Superior temporal gyrus (tissue), 1 donor: Measurements from ENCODE around the gene AKAP13.

Source experiments
- DNase-seq: peaks from one replicate; pipeline ENCODE4 v3.0.0-alpha.2; 2016; ENCODE audit errors: extremely low spot score

The AKAP13 gene

DNA sequence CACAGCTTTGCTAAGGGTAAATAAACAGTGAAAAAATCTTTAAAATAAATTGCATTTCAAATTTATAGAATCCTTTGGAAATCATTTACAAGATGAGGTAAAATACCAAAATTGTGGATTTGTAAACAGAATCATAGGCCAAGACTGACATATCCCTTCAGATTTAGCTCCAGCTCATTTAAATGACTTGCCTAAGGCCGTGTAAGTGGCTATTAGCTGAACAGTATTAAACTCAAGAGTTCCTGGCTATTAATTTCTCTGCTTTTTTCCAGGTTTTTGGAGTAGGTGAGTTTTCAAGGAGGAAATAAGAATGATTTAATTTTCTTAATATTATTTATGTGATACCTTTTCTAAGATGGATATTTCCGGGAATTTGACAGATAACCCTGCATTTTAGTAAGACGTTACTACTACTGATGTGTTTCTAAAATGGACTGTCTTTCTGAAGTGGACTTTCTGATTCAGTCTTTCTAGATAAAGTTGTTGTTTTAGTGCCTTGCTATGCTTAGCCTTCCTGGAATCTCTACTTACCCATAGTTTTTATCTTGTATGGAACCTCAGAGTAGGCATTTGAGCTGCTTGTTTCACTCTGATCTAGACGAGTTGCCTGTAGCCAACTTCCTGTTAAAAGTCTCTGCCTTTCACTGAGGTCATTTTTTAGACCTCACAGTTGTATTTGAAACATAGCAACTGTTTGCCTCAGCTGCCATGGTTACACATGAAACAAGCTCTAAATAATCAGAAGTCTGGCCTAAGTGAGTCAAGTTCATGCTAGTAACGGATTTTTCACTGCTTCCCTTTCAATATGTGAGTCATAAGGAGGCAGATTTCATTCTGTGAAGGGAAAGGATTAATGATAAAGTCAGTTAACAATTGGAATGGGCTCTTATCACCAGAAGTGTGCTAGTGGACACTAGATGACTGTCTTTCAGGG is 287.4 kb downstream of the AKAP13 start:
- peak; percentile 19 for DNase-seq

DNA sequence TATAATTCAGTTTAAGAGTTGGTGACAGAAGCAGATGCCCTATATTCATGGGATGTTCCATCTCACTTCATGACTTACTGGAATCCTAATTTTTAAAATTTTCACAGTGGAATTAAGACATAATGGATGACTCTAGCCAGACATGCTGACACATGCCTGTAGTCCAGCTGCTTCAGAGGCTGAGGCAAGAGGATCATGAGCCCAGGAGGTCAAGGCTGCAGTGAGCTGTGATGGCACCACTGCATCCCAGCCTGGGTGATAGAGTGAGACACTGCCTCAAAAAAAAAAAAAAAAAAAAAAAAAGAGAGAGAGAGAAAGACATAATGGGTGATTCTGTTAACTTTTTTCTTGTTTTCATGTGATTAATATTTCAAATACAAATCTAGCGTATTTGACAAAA is 290.8 kb downstream of the AKAP13 start:
- no peak for DNase-seq

DNA sequence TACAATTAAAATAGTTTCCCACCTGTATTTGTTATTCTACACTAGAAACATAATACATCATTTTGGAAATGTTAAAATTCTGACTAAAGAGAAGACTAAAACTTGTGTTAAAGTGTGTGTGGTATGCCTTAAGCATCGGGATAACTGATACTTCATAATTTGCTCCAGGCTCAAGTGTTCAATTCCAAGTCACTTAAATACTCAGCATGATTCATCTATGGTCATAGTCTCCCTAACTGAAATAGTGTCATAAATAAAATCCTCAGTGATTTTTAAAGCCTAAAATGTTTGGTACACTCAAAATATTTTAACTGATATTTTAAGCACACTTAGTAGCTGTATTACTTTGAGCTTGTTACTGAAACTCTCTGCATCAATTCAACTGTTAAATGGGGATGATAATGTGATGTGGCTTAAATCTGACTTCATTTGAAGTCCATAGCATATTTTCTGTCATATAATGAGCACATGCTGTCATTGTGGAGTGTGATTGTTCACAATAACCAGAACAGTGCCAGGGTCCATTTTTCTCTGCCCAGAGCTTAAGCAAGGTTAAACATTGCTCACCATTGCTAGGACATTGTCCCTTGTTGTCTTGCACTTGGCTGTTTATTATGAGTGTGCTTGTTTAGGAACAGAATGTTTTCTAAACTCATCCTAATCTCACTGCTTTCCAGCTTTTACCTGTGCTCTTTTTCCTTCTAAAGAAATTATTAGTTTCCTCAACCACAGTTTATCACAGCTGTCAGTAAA is 292.1 kb downstream of the AKAP13 start:
- DNase-seq = no peak

DNA sequence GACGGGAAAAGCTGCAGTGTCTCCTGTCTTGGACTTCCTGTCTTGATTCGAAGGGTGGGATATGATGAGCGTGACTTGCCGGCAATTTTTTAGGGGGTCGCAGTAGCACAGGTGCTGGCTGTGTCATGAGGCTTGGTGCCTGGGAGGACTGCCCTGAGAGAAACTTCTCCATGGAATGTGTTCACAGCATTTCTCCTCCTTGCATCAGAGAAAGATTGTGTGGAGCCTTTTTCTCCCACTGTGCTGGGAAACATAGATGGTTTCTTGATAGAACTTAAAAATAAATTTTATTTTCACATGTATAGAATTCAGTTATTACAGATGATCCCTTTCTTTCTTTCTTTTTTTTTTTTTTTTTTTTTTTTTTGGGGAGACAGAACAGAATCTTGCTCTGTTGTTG is 292.9 kb downstream of the AKAP13 start:
- DNase-seq = no peak

DNA sequence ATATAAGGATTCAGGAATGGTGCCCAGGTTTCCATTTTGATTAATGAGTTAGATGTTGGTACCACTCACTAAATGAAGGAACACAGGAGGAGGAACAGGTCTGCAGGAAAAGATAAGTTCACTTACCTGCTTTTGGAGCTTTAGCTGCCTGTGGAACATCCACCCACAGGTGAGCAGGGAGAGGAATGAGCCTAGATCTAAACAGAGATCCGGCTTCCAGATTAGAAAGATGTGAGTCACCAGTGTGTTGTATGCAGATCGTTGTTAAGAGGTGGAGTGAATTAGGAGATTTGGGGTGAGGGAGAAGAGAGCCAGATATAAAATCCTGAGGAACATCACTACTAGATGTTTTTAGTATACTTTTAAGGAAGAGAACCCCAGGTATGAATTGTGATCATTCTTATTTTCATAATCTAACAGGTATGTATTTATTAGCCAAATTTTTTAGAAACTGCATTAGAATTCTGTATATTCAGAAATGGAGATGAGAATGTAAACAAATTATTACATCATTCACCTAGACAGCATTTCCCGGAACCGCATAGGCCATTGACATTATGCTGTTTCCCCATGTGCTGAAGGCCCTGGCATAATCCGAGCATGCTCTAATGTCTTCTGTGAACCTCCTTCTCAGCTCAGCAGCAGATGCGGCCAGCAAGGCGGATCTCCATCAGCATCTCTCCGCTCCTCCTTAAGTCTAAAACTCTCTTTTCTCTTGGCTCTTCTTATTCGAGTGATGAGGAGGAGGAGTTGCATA is 296.1 kb downstream of the AKAP13 start:
- DNase-seq = no peak

DNA sequence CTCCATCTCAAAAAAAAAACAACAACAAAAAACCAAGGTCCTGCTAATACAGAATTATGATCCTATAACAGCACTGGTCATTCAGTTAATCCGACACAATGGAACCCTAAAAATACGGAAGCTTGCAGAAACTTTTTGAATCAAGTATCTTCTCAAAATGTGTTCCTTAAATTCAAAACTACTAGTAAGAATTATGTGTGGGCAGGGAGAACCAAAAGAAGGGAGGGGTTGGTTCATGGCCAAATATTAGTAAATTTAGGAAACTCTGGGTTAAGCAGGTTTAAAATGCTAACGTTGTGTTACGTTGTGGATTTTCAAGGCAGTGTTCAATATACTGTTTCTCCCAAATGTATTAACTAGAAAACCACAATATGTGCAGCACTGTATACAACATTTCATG is 298.8 kb downstream of the AKAP13 start:
- no peak for DNase-seq

DNA sequence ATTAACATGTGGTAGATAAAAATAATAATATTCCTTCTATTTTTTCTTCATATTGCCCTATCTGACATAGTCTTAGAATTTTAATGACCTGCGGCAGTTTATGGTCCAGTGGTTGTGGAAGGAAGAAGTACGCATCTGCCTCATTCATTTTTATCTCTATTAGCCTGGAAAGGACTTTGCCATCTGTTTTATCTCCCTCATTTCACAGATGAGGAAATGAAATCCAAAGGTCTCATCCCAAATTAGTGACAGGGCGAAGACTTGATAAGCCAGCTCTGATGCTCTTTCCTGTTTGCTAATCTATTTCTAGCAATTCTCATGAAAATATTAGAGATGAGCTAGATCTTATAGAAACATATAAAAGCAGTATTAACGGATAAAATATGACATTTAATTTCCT is 301.0 kb downstream of the AKAP13 start:
- no peak for DNase-seq

DNA sequence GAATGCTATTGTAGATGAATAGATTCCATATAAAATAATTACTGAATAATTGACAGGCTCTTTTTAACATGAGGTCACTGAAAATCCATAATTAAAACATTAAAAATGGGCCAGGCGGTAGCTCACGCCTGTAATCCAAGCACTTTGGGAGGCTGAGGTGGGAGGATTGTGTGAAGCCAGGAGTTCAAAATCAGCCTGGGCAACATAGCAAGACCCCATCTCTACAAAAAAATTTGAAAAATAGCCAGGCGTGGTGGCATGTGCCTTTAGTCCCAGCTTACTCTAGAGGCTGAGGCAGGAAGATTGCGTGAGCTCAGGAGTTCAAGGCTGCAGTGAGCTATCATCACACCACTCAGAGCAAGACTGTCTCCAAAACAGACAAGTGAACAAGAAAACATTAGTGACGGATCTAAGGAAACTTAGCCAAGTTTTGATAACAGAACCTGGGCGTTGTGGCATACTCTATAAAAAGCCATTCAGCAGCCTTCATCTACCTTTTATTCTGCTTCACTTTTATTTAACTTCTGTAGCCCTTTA is 303.8 kb downstream of the AKAP13 start:
- DNase-seq = no peak

DNA sequence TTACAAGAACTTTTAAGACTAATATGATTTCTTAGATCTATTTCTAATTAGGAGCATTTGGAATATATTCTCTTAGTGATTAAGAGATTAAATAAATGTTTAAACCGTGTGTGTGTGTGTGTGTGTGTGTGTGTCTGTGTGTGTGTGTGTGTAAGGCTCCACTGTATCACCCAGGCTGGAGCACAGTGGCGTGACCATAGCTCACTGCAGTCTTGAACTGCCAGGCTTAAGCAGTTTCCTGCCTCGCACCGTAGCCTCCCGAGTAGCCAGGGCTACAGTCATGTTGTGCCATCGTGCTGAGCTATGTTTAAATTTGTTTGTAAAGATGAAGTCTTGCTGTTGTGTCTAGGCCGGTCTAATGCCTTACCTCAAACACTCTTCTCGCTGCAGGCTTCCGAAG is 305.0 kb downstream of the AKAP13 start:
- DNase-seq = no peak

DNA sequence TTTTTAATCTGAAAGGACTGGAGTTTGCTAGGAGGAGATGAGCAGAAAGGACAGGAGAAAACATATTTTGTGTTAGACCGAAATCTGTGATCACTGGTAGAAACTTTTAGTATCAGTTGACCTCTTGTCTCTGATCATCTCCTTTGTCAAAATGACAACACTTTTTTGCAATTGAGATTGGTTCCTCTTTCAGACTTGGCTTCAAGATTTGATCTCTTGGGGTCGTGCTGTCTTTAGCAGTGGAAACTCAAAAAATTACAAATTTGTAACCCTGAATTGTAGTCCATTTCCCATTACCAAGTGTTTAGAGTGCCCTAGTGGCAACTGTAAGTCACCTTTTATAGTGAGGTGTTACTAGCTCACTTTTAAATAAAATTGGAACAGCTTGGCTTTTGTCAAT is 306.9 kb downstream of the AKAP13 start:
- DNase-seq = no peak

DNA sequence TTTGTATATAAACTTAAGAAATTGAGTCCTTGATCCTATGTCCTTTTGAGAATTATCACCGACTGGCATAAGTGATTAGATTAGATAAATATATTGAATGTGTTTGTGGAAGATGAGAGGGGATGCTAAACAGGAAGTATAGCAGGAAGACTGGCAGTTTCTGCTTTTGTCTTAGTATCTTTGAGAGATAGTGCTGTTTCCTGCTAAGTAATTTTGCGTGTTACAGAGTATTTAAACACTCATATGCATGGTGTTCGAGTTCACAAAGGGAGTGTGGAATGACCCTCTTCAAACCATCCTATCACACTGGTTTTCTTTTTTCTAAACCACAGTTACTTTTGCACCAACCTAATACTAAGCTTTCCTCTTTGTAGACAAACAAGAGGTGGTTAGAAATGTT is 308.3 kb downstream of the AKAP13 start:
- DNase-seq = no peak

DNA sequence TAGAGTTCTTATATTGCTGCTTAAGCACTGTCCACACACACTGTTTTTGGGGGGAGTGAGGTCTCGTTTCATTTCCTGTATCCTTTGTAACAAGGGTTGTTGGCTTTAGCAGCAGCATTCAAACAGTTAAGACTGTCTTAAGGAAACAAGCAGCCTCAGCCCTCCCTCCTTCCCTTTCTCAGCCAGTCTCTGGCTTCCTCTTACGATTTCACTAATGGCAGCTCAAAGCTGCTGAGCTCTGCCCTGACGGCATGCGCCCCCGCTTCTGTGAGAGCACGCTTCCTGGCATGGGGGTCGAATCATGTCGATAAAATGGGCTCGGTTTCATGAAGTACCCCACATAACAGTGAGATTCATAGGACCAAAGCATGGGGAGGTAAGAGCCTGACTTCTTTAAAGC is 309.3 kb downstream of the AKAP13 start:
- DNase-seq = peak; percentile 47

DNA sequence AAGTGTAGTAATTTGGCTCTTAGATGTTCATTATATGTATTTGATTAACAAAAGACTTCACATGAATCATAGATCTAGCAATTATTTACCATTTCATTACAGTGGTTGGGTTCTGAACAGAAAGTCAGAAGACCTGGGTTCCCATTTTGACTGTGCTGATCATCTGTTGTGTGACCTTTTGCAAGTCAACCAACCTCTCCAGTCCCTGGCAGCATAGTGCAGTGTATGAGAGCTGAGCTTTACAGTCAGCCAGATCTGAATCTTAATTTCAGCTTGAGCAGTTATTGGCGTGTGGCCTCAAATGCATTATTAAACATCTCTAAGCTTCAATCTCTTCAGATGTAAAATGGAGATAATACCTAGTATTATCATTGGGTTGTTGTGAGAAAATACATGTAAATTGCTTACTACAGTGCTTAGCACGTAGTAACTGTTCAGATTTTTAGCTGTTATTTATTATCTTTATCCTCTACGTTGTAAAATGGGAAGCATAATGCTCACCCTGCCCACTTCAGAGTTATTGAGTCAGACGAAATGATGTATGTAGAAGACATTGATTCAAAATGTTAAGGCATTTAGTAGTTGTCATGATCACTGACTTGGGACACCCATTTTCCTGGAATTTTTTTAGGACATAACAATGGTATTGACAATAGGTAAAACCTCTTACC is 310.3 kb downstream of the AKAP13 start:
- DNase-seq = peak; percentile 19

DNA sequence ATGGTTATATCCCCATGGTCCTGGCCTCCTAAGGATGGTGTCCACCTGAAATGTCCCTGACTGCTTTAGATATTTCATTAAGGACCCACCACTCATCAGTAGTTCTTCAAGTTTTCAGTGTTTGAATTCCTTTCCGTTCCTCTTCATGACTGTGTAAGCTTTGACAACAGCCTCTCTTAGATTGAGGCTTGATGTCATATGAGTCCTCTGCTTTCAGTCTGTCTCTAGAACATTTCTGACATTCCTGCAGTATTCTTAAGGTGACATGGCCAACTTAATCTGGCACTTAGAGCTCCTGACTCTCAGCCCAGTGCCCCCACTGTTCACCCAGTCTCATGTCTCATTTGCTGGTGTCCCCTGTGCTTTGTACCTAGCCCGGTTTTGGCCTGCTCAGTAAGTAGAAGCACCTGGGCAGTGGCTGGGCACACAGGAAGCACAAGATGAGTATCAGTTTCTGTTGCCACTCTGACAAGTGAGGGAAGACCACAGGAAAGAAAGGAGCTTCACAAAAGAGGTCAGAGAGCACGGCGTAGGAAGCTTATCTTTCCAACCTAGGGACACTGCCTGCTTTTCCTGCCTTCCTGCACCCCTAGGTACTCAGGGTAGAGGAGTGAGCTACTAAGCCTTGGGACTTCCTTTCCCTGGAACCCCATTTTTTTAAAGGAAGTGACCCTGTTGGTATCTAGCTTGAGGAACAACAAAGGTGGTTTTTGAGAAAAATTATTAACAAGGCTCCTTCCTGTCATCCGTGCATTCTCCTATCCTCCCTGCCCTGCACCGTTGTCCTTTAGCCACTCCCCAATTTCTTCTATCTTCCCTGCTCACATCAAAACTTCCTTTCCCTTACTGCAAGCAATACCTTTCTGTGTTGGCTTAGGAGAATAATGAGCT is 311.2 kb downstream of the AKAP13 start:
- no peak for DNase-seq

DNA sequence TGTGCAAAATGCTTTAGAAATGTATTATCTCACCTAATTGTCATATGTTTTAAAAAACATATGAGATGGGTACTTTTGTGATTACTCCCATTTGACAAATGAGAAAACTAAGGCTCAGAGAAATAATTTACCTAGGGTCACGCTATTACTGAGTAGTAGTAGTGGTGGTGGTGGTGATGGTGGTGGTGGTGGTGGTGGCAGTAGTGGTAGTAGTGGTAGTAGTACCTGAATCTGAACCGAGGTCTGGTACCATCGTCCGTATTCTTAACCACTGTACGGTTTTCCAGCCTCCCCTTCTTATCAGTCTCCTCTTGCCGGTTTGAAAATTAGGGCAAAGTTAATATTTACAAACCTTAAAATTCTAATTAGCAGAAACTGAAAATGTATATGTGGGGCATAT is 311.9 kb downstream of the AKAP13 start:
- DNase-seq = no peak

DNA sequence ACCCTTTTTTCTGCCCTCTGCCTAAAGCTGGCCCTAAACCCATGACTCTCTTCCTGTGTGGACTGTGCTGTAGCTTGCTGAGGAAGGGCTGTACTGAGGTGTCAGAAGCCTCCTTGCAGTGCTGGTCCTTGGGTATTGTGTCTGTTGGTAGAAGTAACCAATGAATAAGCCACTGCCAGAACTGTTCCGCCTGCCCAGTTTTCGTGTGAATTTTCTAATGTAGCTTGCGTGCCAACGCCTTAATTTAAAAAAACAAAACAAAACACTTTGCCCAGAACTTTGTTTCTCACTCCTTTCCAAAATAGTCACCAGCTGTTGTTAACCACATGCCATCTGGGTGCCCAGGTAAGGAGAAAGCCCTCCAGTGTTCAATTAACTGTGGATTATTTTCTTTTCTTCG is 312.5 kb downstream of the AKAP13 start:
- no peak for DNase-seq

DNA sequence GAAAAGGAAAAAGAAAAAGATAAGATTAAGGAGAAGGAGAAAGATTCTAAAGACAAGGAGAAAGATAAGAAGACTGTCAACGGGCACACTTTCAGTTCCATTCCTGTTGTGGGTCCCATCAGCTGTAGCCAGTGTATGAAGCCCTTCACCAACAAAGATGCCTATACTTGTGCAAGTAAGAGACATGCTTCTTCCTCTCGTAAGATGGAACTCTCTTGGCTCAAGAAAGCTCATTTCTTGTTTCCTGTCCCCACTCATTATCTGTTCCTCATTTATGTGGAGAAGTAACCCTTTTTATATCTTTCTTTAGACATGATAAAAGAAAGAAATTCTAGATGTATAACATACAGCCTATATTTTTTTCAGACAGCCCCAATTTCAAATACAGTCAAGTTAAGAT is 312.9 kb downstream of the AKAP13 start:
- no peak for DNase-seq

DNA sequence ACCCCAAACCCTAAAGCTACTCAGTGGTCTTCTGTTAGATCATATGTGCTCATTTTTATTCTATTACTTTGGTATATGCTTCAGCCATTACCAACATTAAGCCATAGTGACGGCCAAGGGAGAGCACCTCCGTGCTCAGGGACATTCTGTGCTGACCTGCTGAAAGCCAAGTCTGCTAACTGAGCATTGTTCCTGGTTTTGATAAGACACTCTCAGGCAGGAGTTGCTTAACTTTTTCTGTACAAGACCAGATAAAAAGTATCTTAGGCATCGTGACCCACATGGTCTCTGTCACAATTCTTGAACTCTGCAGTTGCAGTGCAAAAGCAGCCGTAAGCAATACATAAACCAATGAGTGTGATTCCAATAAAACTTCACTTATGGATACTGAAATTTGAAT is 313.7 kb downstream of the AKAP13 start:
- DNase-seq = no peak

DNA sequence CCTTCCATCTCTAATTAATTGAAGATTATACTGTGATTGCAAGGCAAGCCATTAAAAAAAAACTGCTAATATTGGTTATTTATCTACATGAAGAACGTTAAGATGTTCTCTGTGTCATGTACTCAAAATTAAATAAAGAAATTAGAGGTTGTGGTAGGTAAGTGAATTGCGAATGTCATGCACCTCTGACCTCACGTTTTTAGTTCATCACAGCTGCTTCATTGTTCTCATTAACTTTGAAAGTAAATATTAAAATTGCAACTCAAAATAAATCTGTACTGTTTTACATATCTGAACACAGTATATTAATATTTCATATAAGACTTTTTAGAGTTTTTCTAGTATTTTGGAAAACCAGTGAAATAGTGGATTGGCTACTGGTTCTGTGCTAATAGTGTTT is 320.4 kb downstream of the AKAP13 start:
- DNase-seq = no peak

DNA sequence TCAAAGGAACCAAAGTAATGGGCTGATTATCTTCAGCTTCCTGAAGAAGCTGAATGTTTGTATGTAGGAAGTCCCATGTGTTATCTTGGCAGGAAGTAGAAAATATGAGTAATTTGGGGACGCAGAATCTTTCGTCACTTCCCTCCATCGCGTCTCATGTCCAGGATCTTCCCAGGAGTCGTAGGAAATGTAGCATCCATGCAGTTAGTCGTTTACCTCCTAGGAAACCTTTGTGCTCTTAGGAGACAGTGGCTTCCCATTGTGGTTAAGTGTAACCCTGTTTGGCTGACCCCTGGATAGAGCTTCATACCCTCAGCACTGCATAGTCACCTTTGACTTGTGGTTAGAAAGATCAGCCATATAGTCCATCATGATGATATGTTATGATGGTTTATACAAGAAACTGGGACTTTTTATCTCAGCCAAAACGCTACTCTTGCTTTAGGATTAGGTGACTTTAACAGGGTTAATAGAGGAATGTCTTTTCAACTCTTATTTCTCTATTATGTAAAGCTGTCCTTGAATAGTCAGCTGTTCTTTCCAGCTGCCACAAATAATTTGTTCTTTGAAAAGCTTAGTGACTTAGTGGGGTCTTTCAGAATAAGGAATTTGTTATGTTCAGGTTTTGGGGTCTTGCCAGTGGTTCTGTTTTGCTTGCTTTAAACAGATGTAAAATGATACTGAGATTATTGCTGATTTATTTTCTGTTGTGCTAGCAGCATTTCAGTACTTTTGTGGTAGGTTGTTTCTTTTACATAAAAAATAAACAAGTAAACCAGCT is 322.1 kb downstream of the AKAP13 start:
- no peak for DNase-seq
